NCI-H460 (cell line): ENCODE data around the gene SPCS3. TPM values are rescaled to one million over a fixed set of nuclear protein-coding genes. Genes with fewer than 3 reads are reported as not detected.
"Not testable (repeated sequence)": the region's sequence is repeated elsewhere in the genome, so short reads cannot be mapped to it uniquely, and the experiment has no call there.

Experiments used
- DNase-seq: peaks from one replicate; pipeline ENCODE4 v3.0.0-alpha.2; 2016; ENCODE audit warnings: low read depth; ENCODE audit errors: extremely low read depth
- total RNA-seq: library from RNA; depleted of rRNA; stranded (reverse); fragments of >200 nt; shearing (Covaris generic); gene quantifications from 2 replicates; pipeline ENCODE4 v1.2.3, GENCODE V29; 2014

The SPCS3 gene
- total RNA-seq, 1 experiment from 2014 or later = 61.5 TPM

DNA sequence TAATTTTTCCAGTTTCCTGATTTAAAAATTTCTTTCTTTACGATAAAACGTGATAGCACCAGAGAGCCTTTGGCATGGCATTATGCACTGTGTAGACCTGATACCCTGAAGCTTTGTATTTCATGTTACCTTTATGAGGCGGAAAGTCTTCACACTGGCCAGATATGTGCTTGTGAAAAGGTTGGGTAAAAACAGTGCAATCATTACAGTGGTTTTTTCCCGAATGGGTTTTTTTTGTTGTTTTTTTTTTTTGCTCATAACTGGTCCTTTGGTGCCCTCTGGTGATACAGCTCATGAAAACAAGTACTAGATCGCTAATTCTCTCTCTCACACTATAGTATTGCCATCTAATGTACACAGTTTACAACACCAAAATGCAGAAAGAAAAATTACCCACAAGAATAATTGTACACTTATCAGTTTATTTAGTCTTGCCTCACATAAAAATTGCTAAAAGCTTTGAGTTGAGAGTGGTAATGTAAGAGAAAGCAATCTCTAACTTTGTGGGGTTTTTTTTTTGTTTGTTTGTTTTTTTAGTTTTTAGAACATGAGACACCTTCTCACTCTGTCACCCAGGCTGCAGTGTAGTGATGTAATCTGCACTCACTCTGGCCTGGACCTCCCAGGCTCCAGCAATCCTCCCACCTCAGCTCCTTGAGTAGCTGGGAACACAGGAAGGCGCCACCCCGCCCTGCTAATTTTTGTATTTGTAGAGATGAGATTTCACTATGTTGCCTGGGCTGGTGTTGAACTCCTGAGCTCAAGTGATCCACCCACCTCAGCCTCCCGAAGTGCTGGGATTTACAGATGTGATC lies 21.3 kb downstream of the SPCS3 start:
- peak; percentile 19 for DNase-seq

DNA sequence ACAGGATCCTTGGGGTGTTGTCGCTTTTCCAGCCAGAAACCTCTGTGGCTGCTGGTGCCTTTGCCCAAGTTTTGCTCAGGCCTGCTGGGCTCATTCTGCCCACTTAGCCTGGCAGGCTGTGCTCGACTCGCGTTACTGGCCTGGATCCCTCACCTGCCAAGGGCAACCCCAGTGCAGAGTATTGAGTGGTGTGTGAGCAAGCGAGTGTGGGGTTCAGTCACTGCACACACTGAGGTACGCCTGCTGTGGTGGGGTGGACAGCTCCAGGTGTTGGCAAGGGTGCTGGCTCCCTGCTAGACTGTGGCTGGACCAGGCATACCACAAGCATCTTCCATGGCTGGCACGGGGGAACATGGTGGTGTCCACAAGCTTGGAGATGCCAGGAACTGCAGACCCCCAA lies 22.6 kb downstream of the SPCS3 start:
- DNase-seq = no peak

DNA sequence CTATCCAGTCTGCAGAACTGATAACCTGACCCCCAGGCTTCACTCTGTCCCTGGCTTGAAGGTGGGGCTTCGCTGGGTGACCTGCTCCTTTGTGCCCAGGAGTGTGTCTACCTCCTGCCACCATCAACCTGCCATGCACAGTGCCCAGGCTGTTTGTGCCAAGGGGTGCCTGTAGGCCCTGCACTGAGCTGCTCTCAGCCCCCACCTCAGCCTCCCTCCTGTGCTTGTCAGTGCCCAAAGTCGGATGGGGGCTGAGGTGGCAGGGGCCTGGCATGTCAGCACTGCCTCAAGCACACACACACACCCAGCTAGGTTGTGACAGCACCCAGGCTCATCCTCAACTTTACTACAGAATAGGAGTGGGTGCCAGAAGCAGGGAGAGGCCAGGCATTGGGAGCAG lies 23.5 kb downstream of the SPCS3 start:
- DNase-seq = no peak

DNA sequence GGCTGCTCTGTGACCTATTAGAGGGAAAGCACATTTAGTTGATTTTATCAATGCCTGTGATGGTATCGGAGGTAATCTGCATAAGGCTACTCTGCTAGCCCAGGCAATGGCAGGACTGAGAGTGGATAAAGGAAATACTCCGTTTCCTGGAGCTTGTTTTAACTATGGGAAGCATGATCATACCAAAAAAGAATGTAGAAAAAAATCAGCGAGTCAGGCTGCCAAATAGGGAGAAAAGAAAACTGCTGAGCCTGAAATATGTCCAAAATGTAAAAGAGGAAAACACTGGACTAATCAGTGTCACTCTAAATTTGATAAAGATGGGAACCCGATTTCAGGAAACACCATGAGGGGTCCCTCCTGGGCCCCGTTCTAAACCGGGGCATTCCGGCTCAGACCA lies 25.6 kb downstream of the SPCS3 start:
- not testable (repeated sequence) for DNase-seq

DNA sequence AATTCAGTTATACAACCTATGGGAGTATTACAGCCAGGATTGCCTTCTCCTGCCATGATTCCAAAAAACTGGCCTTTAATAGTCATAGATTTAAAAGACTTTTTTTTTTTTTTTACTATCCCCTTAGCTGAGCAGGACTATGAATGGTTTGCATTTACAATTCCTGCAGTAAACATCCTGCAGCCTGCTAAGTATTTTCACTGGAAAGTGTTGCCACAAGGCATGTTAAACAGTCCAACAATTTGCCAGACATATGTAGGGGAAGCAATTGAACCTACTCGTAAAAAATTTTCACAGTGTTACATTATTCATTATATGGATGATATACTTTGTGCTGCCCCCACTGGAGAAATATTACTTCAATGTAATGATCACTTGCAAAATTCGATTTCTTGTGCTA lies 27.1 kb downstream of the SPCS3 start:
- not testable (repeated sequence) for DNase-seq

DNA sequence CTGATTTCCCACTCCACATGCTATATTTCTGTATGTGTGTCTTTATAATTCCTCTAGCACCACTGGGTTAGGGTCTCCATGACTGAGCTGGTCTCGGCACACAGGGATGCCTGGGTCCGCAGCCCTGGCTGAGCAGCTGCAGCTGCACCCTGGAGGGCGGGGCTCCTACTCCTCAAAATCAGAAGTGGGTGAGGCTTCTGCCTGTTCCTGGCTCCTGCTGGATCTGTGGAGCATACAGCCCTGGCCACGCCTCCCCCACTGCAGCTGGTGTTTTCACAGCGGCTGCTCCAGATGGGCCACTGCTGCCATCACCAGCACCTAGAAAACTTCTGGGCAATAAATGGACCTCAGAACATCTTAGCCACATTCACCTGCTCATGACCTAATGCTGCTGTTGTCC lies 30.9 kb downstream of the SPCS3 start:
- no peak for DNase-seq

DNA sequence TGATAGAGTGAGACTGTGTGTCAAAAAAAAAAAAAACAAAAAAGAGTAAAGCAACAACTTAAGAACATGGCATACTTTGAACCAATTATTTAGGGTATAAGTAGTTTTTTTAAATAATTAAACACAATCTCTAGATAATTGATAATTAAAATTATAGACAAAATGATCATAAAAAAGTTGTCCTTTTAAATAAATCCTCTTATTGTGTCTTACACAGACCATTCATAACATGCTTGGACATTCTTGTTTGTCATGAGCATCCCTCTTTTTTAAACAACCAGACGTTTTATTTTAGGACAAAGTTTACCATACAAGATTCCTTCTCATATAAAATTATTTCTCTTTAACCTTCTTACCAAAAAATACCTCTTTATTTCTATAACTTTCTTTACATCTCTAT lies 35.1 kb downstream of the SPCS3 start:
- DNase-seq = no peak

GRCh38 chr4:176357359-176358082 lies 37.8 kb downstream of the SPCS3 start:
- no peak for DNase-seq

DNA sequence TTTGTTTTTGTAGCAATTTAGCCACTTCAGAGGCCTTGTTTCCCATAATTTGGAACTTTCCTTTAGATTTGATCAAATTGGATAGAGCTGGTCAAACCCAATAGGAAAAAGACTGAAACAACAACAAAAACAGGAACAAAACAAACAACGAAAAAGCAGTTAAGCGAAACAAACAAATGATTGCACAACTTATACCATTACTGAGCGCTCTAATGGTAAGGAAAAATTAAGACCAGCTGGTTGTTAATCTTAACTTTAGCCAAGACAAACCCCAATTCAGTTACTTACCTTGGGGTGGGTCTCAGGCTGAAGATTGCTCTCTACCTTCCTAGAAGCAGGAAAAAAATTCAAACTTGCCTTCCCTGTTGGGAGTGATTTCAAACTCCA lies 38.3 kb downstream of the SPCS3 start:
- DNase-seq = no peak

GRCh38 chr4:176359590-176359989 lies 39.8 kb downstream of the SPCS3 start:
- no peak for DNase-seq

DNA sequence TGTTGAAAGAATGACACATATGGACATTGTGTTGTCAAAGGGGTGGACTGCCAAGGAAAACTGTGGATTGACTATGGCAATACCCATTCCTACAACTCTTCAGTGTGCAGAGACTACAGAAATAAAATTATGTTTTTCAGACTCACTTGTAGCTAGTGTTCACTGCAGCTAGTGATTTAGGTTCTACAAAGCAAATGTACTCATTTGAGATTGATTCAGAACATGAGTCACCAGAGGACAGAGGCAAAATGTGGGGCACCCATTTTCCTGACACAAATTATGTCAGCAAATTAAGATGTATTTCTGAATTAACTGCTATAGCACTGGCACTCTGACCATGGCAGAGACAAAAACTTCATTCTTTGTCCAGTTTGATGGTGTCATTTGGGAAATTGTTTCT lies 40.7 kb downstream of the SPCS3 start:
- no peak for DNase-seq

DNA sequence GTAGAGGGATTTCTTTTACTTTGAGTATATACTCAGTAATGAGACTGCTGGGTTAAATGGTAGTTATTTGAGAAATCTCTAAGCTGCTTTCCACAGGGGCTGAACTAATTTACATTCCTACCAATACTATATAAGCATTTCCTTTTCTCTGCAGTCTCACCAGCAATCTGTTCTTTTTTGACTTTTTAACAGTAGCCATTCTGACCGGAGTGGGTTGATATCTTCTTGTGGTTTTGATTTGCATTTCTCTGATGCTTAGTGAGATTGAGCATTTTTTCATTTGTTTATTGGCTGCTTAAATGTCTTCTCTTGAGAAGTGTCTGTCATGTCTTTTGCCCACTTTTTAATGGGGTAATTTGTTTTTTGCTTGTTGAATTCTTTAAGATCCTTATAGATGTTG lies 43.3 kb downstream of the SPCS3 start:
- DNase-seq = no peak

DNA sequence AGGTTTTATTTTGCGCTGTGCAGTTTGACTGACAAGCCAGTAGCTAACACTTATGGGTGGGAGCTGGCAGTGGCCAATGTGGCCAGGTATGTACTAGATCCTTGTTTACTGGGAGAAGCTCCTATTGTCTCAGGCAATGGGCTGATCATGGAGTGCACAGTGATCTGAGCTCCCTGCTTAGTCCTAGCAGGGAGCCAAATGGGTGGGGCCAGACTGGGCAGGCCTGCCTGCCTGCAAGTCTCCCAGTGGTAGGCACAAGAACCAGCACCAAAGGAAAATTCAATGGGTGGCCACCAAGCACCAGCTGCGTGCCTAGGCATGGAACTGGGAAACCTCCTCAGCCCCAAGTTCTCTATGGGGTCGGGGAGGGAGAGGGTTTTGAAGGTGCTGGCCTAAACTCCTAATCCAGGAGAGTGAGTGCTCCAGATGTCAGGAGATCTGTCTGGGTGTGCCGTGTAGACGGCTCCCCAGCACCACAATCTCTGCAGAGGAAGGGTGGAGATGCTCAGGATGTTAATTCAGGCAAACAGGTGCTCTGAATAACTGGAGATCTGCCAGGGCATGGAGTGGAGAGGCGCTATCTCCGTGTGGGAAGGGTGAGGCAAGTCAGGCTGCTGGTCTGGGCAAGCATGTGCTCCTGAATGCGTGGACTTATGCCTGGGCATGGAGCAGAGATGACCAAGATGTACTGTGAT lies 48.2 kb downstream of the SPCS3 start:
- no peak for DNase-seq

GRCh38 chr4:176376032-176376614 lies 56.4 kb downstream of the SPCS3 start:
- DNase-seq = peak; percentile 6

- peak; percentile 32 for DNase-seq
Observed at GRCh38 chr4:176377780-176378179, 58.0 kb downstream of the SPCS3 start.

DNA sequence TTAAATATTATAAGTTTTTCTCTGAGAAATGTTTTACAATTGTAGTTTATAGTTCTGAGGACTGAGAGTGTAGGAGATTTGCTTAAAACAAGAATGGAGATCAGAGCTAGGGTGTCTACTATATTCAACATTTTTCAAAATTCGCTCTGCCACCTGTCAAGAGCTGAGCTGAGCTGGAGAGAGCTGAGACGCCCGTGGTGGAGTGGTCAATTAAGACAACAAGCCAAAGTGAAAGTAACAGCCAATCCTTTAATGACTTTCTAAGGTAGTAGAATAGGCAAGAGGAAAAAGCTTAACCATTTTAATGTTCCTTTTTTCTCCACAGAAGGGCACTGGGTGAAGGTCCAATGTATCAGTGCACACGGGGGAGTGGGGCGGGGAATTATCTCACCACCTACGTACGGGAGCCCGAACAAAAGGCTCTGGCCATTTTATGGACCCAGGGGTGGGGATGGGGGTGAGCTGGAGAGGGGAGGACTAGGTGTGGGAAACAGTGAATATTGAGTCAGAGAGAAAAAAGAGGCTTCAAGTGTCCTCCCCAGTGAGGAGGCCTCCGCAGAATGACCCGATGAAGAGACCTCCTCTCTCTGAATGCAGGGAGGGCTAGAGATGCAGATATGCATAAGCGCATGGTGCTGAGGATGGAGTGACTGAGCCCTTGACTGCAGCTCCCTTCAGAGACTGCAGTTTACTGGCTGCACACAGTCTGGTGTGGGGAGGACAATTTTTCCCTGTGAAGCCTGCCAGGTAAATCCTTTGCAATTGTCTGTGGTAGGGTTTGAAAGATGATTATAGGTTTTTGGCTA lies 60.8 kb downstream of the SPCS3 start:
- no peak for DNase-seq
